Measurements from ENCODE around the gene GABBR2.
A peak's percentile ranks its signal among the peaks of the same experiment; 100 is the strongest.

The GABBR2 gene

GRCh38 chr9:98607152-98607551 lies 101.6 kb downstream of the GABBR2 start:
- H3K4me3 ChIP-seq (ENCODE audit: low read length) = no peak overlapping the region
- TF ChIP-seq CTCF (conservative IDR thresholded peaks at IDR 0.05; ENCODE audit: low read length) = no peak
- DNase-seq (ENCODE audit: low read depth) = peak; percentile 22

- H3K4me3 ChIP-seq (ENCODE audit: low read length) = no peak overlapping the region
- TF ChIP-seq CTCF (conservative IDR thresholded peaks at IDR 0.05; ENCODE audit: low read length) = no peak
- DNase-seq (ENCODE audit: low read depth) = no peak
These were observed 102.0 kb downstream of the GABBR2 start for GRCh38 chr9:98606730-98607129.

DNA sequence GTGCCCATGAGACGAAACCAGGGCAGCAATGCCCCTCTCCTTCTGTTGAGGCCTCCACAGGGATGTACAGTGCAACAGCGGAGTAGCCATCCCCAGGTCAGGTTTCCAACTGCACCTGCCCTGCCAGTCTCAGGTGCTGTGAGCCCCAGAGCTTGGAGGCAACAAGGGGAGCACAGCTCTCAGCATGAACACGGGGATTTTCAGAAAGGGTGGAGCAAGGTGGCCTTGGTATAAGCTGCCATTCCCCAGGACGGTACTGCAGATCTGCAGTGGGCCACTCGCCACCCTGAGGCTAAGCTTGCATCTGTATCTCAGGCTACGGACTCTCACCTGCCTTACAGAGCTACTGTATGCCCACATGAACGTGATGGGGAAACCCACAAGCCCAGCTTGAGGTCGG lies 103.6 kb downstream of the GABBR2 start:
- no peak for DNase-seq (ENCODE audit: low read depth)
- no peak for TF ChIP-seq CTCF (conservative IDR thresholded peaks at IDR 0.05; ENCODE audit: low read length)
- no peak overlapping the region for H3K4me3 ChIP-seq (ENCODE audit: low read length)

DNA sequence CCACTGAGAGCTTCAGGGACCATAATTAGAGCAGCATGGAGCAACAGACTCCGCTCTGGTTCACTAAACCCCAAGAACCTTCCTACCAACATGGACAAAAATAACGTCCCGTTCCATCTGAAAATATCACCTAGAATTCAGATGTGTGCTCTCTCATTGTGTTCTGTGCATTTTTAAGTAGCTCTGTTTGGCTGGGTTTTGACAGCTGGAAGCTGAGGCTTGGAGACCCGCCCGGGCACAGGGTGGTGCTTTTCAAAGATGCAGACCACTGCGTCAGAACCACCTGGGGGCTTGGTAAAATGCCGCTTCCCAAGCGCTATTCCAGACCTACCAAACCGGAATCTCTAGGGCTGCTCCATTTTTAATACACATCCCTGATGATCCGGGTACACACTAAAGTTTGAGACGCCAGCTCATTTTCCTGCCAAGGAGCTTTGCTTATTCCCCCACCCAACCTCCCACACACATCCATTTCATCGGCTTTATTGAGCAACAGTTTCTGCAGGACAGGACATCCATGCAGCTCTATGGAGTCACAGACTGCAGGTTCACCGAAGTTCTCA lies 104.8 kb downstream of the GABBR2 start:
- H3K4me3 ChIP-seq (ENCODE audit: low read length) = no peak overlapping the region
- DNase-seq (ENCODE audit: low read depth) = peak; percentile 43
- TF ChIP-seq CTCF (conservative IDR thresholded peaks at IDR 0.05; ENCODE audit: low read length) = no peak

GRCh38 chr9:98602839-98603500 lies 105.8 kb downstream of the GABBR2 start:
- no peak overlapping the region for H3K4me3 ChIP-seq (ENCODE audit: low read length)
- DNase-seq (ENCODE audit: low read depth) = no peak
- TF ChIP-seq CTCF (conservative IDR thresholded peaks at IDR 0.05; ENCODE audit: low read length) = no peak

GRCh38 chr9:98600631-98601030 lies 108.1 kb downstream of the GABBR2 start:
- H3K4me3 ChIP-seq (ENCODE audit: low read length) = no peak overlapping the region
- TF ChIP-seq CTCF (conservative IDR thresholded peaks at IDR 0.05; ENCODE audit: low read length) = no peak
- DNase-seq (ENCODE audit: low read depth) = no peak

DNA sequence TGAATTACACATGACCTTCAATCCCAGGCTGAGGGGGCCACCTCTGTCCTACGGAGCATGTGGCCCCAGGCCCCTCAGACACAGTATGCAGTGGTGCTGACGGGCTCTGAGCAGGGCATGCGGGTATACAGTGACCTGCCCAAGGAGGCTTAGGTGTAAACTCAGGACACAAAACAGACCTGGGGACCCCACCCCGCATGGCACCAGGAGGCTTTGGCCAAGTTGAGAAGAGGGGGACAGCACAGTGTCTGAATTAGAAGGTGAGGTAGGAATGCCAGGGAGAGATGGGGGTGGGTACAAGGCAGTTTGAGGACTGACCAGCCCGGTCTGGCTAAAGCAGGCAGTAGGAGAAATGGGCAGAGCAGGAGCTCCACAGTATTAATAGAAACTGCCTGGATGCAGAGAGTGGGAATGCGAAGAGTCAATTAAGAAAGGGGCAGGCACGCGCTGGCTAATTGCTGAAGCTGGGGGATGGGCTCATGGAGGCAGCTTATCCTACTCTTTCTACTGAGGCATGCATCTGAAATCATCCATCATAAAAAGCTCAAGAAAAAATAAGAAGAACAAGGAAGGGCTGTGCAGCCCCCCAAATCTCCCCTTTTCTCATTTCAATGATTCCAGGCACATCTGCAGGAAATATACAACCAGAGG lies 109.0 kb downstream of the GABBR2 start:
- no peak overlapping the region for H3K4me3 ChIP-seq (ENCODE audit: low read length)
- no peak for DNase-seq (ENCODE audit: low read depth)
- TF ChIP-seq CTCF (conservative IDR thresholded peaks at IDR 0.05; ENCODE audit: low read length) = no peak

All from AG10803 (cell line).